NCI-H128 (cell line): ENCODE measurements around the gene TNS2.

Experiments used
- DNase-seq: peaks from one replicate; lab custom pipeline; 2025; ENCODE audit not compliant: unreplicated experiment; lab: John Stamatoyannopoulos, UW

The TNS2 gene

GRCh38 chr12:53057816-53058500 is 8.1 kb downstream of the TNS2 start:
- no peak for DNase-seq

DNA sequence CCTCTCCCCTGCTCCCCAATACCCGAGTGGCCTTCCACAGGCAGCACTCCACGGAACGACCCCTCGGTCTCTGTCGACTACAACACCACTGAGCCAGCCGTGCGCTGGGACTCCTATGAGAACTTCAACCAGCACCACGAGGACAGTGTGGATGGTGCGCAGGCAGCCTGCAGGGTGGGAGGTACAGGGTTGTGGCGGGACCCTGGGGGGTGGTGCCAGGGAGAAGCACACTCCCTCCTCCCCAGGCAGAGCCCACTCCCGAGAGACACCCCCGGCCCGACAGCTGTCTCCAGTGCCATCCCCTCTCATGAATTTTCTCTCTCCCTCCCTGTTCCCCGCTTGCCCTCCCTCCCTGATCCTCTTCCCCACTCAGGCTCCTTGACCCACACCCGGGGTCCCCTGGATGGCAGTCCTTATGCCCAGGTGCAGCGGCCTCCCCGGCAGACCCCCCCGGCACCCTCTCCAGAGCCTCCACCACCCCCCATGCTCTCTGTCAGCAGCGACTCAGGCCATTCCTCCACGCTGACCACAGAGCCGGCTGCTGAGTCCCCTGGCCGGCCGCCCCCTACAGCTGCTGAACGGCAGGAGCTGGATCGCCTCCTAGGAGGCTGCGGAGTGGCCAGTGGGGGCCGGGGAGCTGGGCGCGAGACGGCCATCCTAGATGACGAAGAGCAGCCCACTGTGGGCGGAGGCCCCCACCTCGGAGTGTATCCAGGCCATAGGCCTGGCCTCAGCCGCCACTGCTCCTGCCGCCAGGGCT is 9.0 kb downstream of the TNS2 start:
- DNase-seq, result no peak

GRCh38 chr12:53059434-53060063 is 9.7 kb downstream of the TNS2 start:
- no peak for DNase-seq

- no peak for DNase-seq
Observed at GRCh38 chr12:53060064-53060720, 10.3 kb downstream of the TNS2 start.

GRCh38 chr12:53060721-53061276 is 10.9 kb downstream of the TNS2 start:
- DNase-seq, result peak; percentile 29

- DNase-seq, result peak; percentile 87
Observed at GRCh38 chr12:53061404-53062010, 11.6 kb downstream of the TNS2 start.

GRCh38 chr12:53062011-53062961 is 12.4 kb downstream of the TNS2 start:
- DNase-seq, result no peak

- DNase-seq, result no peak
Observed at GRCh38 chr12:53062977-53063707, 13.3 kb downstream of the TNS2 start.

- DNase-seq, result no peak
Observed at GRCh38 chr12:53063708-53064612, 14.1 kb downstream of the TNS2 start.

DNA sequence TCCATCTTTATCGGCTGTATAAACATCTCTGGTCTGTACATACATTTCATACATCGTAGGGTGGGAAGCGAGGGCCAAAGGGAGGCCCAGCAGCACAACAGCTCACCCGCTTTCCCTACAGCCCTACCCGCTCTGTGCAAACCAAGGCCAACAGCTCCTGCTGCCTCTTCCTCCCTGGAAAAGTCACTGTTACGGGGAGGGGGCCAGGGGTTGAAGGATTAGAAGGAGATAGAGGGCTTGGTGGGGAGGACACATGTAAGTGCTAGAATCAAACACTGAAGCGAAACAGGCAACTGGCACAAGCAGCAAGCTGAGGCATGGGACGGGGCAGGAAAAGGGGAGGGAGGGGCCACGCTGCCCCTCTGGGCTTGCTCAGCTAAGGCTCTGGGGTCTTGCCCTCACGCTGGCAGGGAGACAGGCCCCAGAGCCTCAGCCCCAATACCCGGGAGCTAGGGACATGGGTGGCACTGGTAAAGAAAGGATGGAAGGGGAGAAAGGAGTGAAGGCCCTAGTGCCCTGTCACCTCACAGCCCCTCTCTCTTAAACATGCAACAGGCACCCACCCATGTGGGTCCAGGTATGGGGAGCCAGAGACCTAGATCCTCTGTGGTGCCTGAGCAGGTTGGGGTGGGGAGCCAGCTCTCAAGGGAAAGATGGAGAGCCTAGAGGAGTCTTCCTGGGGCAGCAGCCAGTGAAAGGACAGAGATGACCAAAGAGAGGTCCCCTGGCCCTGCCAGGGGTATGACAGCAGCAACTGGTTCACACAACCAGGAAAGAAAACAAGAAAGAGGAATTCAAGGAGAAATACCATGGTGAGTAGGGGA is 15.0 kb downstream of the TNS2 start:
- DNase-seq, result no peak

- DNase-seq, result no peak
Observed at GRCh38 chr12:53065470-53065869, 15.6 kb downstream of the TNS2 start.

- DNase-seq, result peak; percentile 63
Observed at GRCh38 chr12:53065975-53066931, 16.4 kb downstream of the TNS2 start.

- no peak for DNase-seq
Observed at GRCh38 chr12:53067074-53067992, 17.5 kb downstream of the TNS2 start.

DNA sequence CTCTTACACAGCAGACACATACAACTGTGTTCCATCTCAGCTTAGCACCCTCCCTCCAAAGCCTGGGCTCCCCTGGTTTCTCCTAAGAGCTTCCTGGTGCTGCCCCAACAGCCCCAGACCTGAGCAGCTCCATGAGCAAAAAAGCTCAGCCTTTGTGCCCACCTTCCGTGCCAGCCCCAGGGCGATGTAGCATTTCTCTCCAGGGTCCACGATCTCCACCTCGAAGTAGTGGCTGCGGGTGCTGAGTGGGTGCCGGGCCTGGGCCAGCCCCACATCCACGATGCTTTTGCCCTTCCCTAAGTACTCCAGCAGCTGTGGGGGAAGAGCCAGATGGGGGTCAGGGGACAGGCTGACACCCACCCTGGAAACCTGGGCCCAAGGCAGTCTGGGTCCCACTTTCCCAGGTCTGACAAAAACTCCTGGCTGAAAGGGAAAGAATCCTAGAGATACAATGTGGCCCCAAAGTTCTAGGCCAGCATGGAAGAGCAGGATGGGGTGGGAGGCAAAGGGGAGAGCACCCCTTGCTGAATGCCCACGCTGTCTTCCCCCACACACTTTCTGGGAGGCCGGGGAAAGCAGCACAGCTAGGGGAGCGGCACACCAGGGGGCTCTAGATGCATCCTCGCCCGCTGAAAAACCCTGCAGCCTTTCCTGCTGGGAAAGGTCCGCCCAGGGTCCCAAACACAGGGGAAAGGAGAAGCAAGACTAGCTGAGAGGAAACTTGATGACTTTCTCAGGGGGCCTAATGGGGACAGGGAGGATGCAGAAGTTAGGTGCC is 18.3 kb downstream of the TNS2 start:
- DNase-seq, result no peak
